RWPE2 (cell line): Measurements from ENCODE around the gene GKN1.

Experiments used
- ATAC-seq: fragments of 200-7000 bp; cut with Tn5 transposase; 3 replicates; pipeline ENCODE4 v1.9.1; 2021; ENCODE audit warnings: low read depth
- DNase-seq: peaks from one replicate; pipeline ENCODE4 v3.0.0-alpha.2; 2020; ENCODE audit warnings: low spot score
- H3K27ac ChIP-seq: fragments of 450-650 bp; 2 replicates; pipeline ENCODE4 v1.5.1; 2017; ENCODE audit warnings: mild to moderate bottlenecking; ENCODE audit not compliant: poor library complexity, severe bottlenecking
- H3K27me3 ChIP-seq: fragments of 250-450 bp; sonication (Bioruptor Pico); 2 replicates; pipeline ENCODE4 v1.5.1; 2021; ENCODE audit warnings: mild to moderate bottlenecking, moderate library complexity; ENCODE audit not compliant: insufficient read depth, poor library complexity, severe bottlenecking
- H3K36me3 ChIP-seq: fragments of 250-450 bp; sonication (Bioruptor Pico); 2 replicates; pipeline ENCODE4 v1.5.1; 2020; ENCODE audit warnings: low read depth, mild to moderate bottlenecking, moderate library complexity
- H3K4me1 ChIP-seq: fragments of 250-450 bp; sonication (Bioruptor Pico); 2 replicates; pipeline ENCODE4 v1.5.1; 2021; ENCODE audit warnings: mild to moderate bottlenecking, moderate library complexity; ENCODE audit not compliant: insufficient read depth, poor library complexity, severe bottlenecking
- H3K4me3 ChIP-seq: fragments of 250-450 bp; sonication (Bioruptor Pico); 2 replicates; pipeline ENCODE4 v1.5.1; 2021; ENCODE audit warnings: mild to moderate bottlenecking, moderate library complexity; ENCODE audit not compliant: severe bottlenecking
- H3K9me3 ChIP-seq: fragments of 250-450 bp; sonication (Bioruptor Pico); 2 replicates; pipeline ENCODE4 v1.5.1; 2021; ENCODE audit warnings: mild to moderate bottlenecking, moderate library complexity; ENCODE audit not compliant: severe bottlenecking
- CTCF ChIP-seq: fragments of 450-650 bp; IDR thresholded peaks from one replicate; pipeline ENCODE4 v1.5.1; 2017; ENCODE audit warnings: mild to moderate bottlenecking, moderate library complexity; ENCODE audit not compliant: poor library complexity, severe bottlenecking

GKN1 gene

GRCh38 chr2:69023236-69023635, 48.8 kb downstream of the GKN1 start:
- ATAC-seq (no peak), DNase-seq (no peak)
- Histone ChIP-seq H3K4me1 (peaks cover 38% of the 10 kb centered on the region), H3K36me3 (no peaks in the 10 kb centered on the region), H3K9me3 (peaks cover under 1% of the 10 kb centered on the region), H3K27ac (no peak overlapping the region), H3K4me3 (no peak overlapping the region), H3K27me3 (no peaks in the 10 kb centered on the region)
- TF ChIP-seq CTCF: no peak

GRCh38 chr2:69026026-69026425, 51.6 kb downstream of the GKN1 start:
- ATAC-seq: no peak
- no peaks in the 10 kb centered on the region for H3K36me3 ChIP-seq
- H3K9me3 ChIP-seq: peaks cover 2% of the 10 kb centered on the region
- no peak for DNase-seq
- H3K4me3 ChIP-seq: no peak overlapping the region
- peaks cover 14% of the 10 kb centered on the region for H3K4me1 ChIP-seq
- peak; percentile 21 for TF ChIP-seq CTCF
- H3K27me3 ChIP-seq: no peaks in the 10 kb centered on the region
- H3K27ac ChIP-seq: no peak overlapping the region

- ATAC-seq (no peak), DNase-seq (no peak)
- Histone ChIP-seq H3K4me3 (no peak overlapping the region), H3K27ac (no peak overlapping the region), H3K36me3 (no peaks in the 10 kb centered on the region), H3K9me3 (peaks cover 2% of the 10 kb centered on the region), H3K27me3 (no peaks in the 10 kb centered on the region), H3K4me1 (peaks cover 11% of the 10 kb centered on the region)
- no peak for TF ChIP-seq CTCF
Observed at GRCh38 chr2:69026691-69027459, 52.4 kb downstream of the GKN1 start.
